HG03432 (cell line): ENCODE data around the gene CD2AP.

Source experiments
- ATAC-seq: cut with Tn5 transposase; IDR thresholded peaks from one replicate; pipeline ENCODE4 v1.9.1; 2021; ENCODE audit warnings: mild to moderate bottlenecking, moderate library complexity; ENCODE audit not compliant: unreplicated experiment

CD2AP gene

DNA sequence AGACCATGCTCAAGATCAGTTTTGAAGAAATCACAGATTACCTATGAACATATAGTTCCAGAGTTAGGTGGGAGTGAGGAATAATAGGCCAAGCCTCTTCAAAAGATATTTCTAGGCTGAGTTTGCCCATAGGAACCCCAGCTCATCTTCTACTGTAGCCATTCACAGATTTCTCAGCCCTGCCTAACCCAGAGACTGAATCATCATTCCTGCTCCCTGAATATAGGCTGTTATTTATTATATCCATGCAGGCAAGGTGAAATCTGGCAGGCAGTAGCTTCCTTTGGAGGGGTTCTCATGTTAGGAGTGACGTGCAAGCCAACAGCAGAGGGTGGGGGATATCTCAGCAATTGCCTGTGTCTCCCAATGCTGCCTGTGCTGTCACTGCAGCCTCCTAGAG lies 195.2 kb downstream of the CD2AP start:
- ATAC-seq, result no peak

DNA sequence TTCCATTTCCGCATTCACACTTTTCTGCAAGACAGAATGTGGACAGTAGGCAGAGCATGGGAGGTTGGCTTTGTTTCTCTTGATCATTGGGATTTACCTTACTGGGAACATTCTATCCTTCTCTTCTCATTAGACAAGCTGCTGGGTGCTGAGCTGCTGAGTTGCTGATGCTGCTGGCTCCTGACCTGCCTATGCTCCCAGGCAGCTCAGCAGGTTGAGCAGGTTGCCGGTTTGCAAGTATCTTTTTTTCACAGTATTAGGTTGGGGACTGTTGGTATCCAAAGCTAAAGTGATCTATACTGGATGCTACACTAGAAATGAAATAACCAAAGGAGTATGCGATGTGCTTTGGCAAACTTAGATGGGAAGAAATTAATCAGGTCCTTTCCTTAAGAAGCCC lies 197.1 kb downstream of the CD2AP start:
- ATAC-seq, result no peak
